ENCODE data around the gene SUB1.

- TF ChIP-seq EP300 (IDR thresholded peaks at IDR 0.05; ENCODE audit: borderline replicate concordance) = no peak
- no peak for TF ChIP-seq CEBPB (IDR thresholded peaks at IDR 0.05)
- no peak for TF ChIP-seq FOXM1 (IDR thresholded peaks at IDR 0.05; ENCODE audit: borderline replicate concordance, low read depth)
- no peak for TF ChIP-seq NFIC (IDR thresholded peaks at IDR 0.05)
- TF ChIP-seq RAD21 (IDR thresholded peaks at IDR 0.05; ENCODE audit: low read depth) = no peak
- no peak for TF ChIP-seq YY1 (IDR thresholded peaks at IDR 0.05; ENCODE audit: low read depth)
- no peak for TF ChIP-seq EGR1 (IDR thresholded peaks at IDR 0.05)
- TF ChIP-seq, protein P1, sequence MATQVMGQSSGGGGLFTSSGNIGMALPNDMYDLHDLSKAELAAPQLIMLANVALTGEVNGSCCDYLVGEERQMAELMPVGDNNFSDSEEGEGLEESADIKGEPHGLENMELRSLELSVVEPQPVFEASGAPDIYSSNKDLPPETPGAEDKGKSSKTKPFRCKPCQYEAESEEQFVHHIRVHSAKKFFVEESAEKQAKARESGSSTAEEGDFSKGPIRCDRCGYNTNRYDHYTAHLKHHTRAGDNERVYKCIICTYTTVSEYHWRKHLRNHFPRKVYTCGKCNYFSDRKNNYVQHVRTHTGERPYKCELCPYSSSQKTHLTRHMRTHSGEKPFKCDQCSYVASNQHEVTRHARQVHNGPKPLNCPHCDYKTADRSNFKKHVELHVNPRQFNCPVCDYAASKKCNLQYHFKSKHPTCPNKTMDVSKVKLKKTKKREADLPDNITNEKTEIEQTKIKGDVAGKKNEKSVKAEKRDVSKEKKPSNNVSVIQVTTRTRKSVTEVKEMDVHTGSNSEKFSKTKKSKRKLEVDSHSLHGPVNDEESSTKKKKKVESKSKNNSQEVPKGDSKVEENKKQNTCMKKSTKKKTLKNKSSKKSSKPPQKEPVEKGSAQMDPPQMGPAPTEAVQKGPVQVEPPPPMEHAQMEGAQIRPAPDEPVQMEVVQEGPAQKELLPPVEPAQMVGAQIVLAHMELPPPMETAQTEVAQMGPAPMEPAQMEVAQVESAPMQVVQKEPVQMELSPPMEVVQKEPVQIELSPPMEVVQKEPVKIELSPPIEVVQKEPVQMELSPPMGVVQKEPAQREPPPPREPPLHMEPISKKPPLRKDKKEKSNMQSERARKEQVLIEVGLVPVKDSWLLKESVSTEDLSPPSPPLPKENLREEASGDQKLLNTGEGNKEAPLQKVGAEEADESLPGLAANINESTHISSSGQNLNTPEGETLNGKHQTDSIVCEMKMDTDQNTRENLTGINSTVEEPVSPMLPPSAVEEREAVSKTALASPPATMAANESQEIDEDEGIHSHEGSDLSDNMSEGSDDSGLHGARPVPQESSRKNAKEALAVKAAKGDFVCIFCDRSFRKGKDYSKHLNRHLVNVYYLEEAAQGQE (IDR thresholded peaks at IDR 0.05; ENCODE audit: low read depth) = no peak
- TF ChIP-seq, protein P2, sequence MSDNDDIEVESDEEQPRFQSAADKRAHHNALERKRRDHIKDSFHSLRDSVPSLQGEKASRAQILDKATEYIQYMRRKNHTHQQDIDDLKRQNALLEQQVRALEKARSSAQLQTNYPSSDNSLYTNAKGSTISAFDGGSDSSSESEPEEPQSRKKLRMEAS (IDR thresholded peaks at IDR 0.05) = no peak
Measured at GRCh38 chr5:32651638-32652037, 66.3 kb downstream of the SUB1 start.
